GM19193 (cell line): Measurements from ENCODE around the gene PLPPR5.

Source experiments
- POLR2A ChIP-seq: IDR thresholded peaks from 4 replicates; pipeline ENCODE4 v1.6.1; 2011; ENCODE audit not compliant: insufficient read depth, insufficient read length; ENCODE audit errors: extremely low read depth

PLPPR5 gene

DNA sequence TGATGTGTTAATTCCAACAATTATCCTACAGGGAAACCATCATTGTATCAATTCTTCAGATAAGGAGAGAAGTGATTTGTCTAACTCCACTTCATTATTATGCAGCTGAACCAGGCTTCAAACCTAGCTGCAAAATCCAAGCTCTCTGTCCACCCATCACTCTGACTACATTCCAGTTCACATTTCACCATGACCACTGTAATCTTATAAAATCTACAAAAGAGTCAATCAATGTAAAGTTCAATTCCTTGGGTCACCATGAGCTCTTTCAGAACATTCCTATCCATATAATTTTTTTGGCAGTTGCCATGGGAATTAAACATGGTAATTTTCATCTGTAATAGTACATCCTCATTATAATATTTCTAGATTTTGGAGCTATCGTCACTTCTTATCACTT, 100.9 kb downstream of the PLPPR5 start:
- TF ChIP-seq POLR2A = no peak

DNA sequence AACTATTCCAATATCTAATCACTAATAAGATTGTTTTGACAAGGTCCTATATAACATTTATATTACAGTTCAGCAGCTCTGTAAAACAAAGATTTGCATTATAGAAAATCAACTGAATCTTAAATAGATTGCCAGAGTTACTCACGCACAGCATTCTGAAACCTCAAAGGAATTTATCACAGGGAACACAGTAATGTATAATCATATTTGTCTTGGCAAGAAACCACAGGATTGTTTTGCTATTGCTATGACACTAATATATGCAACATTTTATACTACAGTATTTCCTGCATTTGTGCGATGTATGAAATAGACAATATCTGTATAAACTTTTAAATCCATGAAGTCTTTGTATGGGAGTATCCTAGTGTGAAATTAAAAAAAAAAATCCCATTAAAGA, 101.4 kb downstream of the PLPPR5 start:
- TF ChIP-seq POLR2A = no peak

- TF ChIP-seq POLR2A = no peak
Observed at GRCh38 chr1:98898940-98899339, 105.7 kb downstream of the PLPPR5 start.

DNA sequence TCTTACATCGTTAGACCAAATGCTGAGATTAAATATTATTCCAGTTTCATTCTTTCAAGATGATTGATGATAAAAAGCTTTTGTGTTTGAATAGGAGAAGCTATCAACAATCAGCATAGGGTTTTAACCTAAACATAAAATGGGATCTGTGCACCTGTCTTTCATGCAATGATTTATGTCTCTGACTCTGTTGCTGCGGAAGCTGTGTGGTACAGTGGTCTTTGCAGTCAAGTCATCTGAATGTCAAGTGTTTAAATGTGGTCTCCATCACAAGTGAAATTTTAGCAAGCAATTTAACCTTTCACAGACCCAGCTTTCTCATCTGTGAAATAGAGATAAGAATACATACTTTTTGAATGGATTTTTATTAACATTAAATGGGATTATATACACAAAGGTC, 107.2 kb downstream of the PLPPR5 start:
- no peak for TF ChIP-seq POLR2A

GRCh38 chr1:98896711-98897445, 107.8 kb downstream of the PLPPR5 start:
- TF ChIP-seq POLR2A = no peak

DNA sequence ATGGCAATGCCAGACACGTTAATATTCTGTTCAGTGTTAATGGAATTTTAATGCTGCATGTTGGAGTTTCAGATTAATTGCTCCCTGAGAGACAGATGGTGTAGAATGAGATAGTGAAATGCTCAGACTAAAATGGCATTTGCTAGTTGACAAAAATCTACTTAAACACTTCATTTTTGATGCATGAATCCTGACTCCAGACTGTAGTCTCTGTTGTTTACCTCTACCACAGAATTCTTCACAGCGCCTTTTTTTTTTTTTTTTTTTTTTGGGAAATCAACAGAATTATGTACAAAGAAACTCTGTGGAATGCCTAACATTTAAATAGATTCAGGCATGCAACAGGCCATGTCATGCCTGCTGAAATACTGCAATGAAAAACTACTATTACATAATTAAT, 111.3 kb downstream of the PLPPR5 start:
- TF ChIP-seq POLR2A = no peak

DNA sequence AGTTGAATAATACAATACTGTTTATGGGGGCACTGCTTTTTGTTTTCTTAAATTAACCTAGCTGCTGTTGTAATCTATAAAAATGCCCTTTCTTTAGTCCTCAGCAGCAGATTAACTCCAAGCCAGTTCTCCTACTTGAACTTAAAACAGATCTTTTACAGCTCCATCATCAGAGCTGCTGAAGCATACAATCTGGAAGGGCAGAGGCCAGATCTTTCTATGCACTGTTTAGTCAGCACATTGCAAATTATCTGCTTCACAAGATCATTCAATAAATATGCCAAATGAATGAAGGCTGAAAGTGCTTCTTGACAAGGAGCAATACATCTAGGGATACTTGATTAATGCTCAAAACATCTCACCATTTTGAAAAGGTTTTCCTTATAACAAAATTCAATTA, 115.8 kb downstream of the PLPPR5 start:
- no peak for TF ChIP-seq POLR2A

DNA sequence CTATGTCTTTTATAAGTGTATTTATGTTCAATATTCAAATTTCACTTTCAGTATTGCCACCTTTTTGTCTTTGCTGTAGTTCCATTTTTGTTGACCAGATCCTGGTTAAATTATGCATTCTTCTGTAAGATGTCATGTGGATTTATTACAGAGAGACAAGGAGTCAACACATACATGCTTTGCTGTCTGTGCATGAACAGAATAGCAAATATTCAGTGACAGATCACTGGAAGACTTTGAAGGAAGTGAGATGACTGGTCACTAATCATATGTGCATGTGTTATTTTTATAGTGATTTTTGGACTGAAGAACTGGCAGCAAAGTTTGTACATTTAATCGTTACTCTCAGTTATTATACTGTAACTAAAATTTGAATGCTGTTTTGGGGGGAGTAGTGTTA, 117.2 kb downstream of the PLPPR5 start:
- no peak for TF ChIP-seq POLR2A

DNA sequence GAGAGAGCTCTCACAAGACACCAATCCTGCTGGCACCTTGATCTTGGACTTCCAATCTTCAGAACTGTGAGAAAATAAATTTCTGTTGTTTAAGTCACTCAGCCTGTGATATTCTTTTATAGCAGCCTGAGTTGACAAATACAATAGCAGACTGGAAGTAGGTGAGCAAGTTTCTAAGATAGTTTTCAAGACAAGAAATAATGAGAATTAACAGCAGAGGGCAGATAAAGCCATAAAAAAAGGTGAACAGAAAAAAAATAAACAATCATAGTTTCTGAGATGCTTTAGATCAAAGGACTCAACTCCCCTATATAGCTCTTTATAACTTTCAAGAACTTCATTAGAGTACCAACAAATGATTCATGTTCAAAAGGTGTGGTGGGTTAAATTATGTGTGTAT, 119.8 kb downstream of the PLPPR5 start:
- TF ChIP-seq POLR2A = no peak

DNA sequence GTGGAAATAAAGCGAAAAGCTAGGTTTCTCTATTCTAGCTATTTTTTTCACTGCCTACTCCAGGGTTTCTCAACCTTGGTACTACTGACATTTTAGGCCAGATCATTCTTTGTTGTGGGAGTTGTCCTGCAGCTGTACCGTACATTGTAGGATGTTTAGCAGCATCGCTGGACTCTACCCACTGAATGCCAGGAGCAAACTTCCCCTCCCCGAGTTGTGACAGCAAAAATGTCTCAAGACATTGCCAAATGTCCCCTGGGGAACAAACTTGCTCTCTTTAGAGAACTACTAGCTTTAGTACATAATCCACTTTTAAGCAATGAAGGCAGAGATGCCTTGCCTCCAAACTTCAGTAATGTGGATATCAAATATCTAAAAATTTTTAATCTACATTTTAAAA, 122.8 kb downstream of the PLPPR5 start:
- no peak for TF ChIP-seq POLR2A

DNA sequence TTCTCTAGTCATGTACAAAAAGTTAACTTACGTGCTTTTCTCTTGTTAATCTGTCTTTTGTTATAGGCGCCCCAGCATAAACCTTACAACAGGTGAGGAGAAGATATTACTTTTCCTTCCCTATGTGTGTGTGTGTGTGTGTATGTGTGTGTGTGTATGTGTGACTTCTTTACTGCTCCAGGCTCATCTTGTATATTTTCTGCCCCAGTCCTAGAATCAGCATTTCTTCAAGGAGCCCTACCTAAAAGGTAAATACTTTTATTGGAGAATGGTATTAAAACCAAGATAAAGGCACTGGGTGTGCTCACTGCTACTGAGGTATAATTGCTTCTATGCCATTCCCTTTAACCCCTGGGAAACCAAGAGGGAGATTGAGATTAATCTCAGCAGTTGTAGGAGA, 129.8 kb downstream of the PLPPR5 start:
- TF ChIP-seq POLR2A = no peak

GRCh38 chr1:98870959-98871903, 133.4 kb downstream of the PLPPR5 start:
- TF ChIP-seq POLR2A = no peak

- no peak for TF ChIP-seq POLR2A
Observed at GRCh38 chr1:98865796-98866195, 138.9 kb downstream of the PLPPR5 start.

GRCh38 chr1:98860329-98860728, 144.3 kb downstream of the PLPPR5 start:
- TF ChIP-seq POLR2A = no peak

GRCh38 chr1:98854137-98854536, 150.5 kb downstream of the PLPPR5 start:
- no peak for TF ChIP-seq POLR2A
